IMR-90 (cell line): ENCODE data around the gene CALML3. TPM values are rescaled to one million over a fixed set of nuclear protein-coding genes. Genes with fewer than 3 reads are reported as not detected.

Experiments
- ATAC-seq: fragments of 200-7000 bp; cut with Tn5 transposase; 2 replicates; pipeline ENCODE4 v1.9.1; 2020; ENCODE audit warnings: low read depth, mild to moderate bottlenecking, moderate library complexity
- BruUV-seq: library from RNA; stranded (reverse); fragments of 400-500 nt; replicated peaks from 2 replicates; lab custom pipeline; 2021; lab: Mats Ljungman, UMichigan
- CTCF ChIA-PET: fragments of 300-600 bp; formaldehyde crosslinking; extraction: SDS; loops from one replicate; lab custom pipeline; 2021; ENCODE audit warnings: antibody characterized with exemption; lab: Yijun Ruan, JAX
- POLR2A ChIA-PET: fragments of 300-600 bp; sonication (Branson Sonifier 250); formaldehyde crosslinking; loops from one replicate; lab custom pipeline; 2022; ENCODE audit warnings: antibody characterized with exemption; ENCODE audit not compliant: unreplicated experiment; lab: Charles Lee
- DNase-seq: peaks from one replicate; pipeline ENCODE4 v3.0.0; 2013
- H2AFZ ChIP-seq: replicated peaks from 2 replicates; pipeline ENCODE3; 2013; ENCODE audit warnings: low read length, mild to moderate bottlenecking; ENCODE audit not compliant: poor library complexity
- H2AK5ac ChIP-seq: 2 replicates; pipeline ENCODE4 v1.6.1; 2013; ENCODE audit warnings: low read depth, low read length, inconsistent platforms
- H2AK9ac ChIP-seq: replicated peaks from 2 replicates; pipeline ENCODE3; 2013; ENCODE audit warnings: mild to moderate bottlenecking, low read depth, low read length, moderate library complexity; ENCODE audit not compliant: poor library complexity
- H2BK120ac ChIP-seq: 2 replicates; pipeline ENCODE4 v1.6.1; 2013; ENCODE audit warnings: low read depth, low read length, inconsistent platforms
- H2BK15ac ChIP-seq: 3 replicates; pipeline ENCODE4 v1.6.1; 2013; ENCODE audit warnings: low read depth, low read length, inconsistent platforms
- H2BK20ac ChIP-seq: 2 replicates; pipeline ENCODE4 v1.6.1; 2013; ENCODE audit warnings: low read depth, mild to moderate bottlenecking, inconsistent platforms, low read length, moderate library complexity
- H2BK5ac ChIP-seq: 2 replicates; pipeline ENCODE4 v1.6.1; 2013; ENCODE audit warnings: mild to moderate bottlenecking, low read depth, low read length, inconsistent platforms; ENCODE audit not compliant: poor library complexity, severe bottlenecking
- H3K14ac ChIP-seq: replicated peaks from 2 replicates; pipeline ENCODE4 v1.6.1; 2013; ENCODE audit warnings: low read depth, low read length, inconsistent platforms
- H3K18ac ChIP-seq: 2 replicates; pipeline ENCODE4 v1.6.1; 2013; ENCODE audit warnings: low read depth, low read length, control low read depth
- H3K23ac ChIP-seq: 2 replicates; pipeline ENCODE4 v1.6.1; 2013; ENCODE audit warnings: low read depth, low read length, inconsistent platforms
- H3K27ac ChIP-seq: 2 replicates; pipeline ENCODE4 v1.5.1; 2013; ENCODE audit warnings: mild to moderate bottlenecking, control low read depth, low read length; ENCODE audit not compliant: insufficient read depth
- H3K27me3 ChIP-seq: 2 replicates; pipeline ENCODE4 v1.6.1; 2013; ENCODE audit warnings: low read length; ENCODE audit not compliant: control insufficient read depth, insufficient read depth
- H3K36me3 ChIP-seq: 2 replicates; pipeline ENCODE4 v1.6.1; 2013; ENCODE audit warnings: low read length, mixed read lengths; ENCODE audit not compliant: control insufficient read depth, insufficient read depth
- H3K4ac ChIP-seq: 2 replicates; pipeline ENCODE4 v1.6.1; 2013; ENCODE audit warnings: low read depth, low read length, inconsistent platforms
- H3K4me1 ChIP-seq: 2 replicates; pipeline ENCODE4 v1.6.1; 2013; ENCODE audit warnings: low read length, mixed read lengths; ENCODE audit not compliant: control insufficient read depth, insufficient read depth
- H3K4me2 ChIP-seq: 2 replicates; pipeline ENCODE4 v1.6.1; 2013; ENCODE audit warnings: low read depth, mild to moderate bottlenecking, control low read depth, low read length, moderate library complexity
- H3K4me3 ChIP-seq: 2 replicates; pipeline ENCODE4 v1.5.1; 2013; ENCODE audit warnings: low read depth, mild to moderate bottlenecking, control low read depth, low read length, moderate library complexity; ENCODE audit not compliant: insufficient read depth
- H3K56ac ChIP-seq: 2 replicates; pipeline ENCODE4 v1.6.1; 2013; ENCODE audit warnings: low read length, inconsistent platforms; ENCODE audit not compliant: insufficient read depth; ENCODE audit errors: extremely low read depth
- H3K79me1 ChIP-seq, 2 experiments: 2 replicates each; pipeline ENCODE4 v1.6.1; 2013; ENCODE audit warnings: low read length in 2 of 2, inconsistent platforms in 1 of 2, low read depth in 1 of 2
- H3K9ac ChIP-seq: 2 replicates; pipeline ENCODE4 v1.6.1; 2013; ENCODE audit warnings: low read depth, low read length, control low read depth
- H3K9me1 ChIP-seq: 2 replicates; pipeline ENCODE4 v1.6.1; 2013; ENCODE audit warnings: low read length, inconsistent platforms; ENCODE audit not compliant: insufficient read depth
- H3K9me3 ChIP-seq: 2 replicates; pipeline ENCODE4 v1.6.1; 2013; ENCODE audit warnings: low read length; ENCODE audit not compliant: control insufficient read depth, insufficient read depth
- H4K20me1 ChIP-seq: 2 replicates; pipeline ENCODE4 v1.6.1; 2013; ENCODE audit warnings: low read length, inconsistent platforms; ENCODE audit not compliant: insufficient read depth
- H4K5ac ChIP-seq: 2 replicates; pipeline ENCODE4 v1.6.1; 2013; ENCODE audit warnings: mild to moderate bottlenecking, low read depth, low read length, control low read depth
- H4K8ac ChIP-seq, 2 experiments: 2 replicates each; pipeline ENCODE4 v1.6.1; 2013; ENCODE audit warnings: low read depth in 2 of 2, low read length in 2 of 2, control low read depth in 1 of 2, inconsistent platforms in 1 of 2
- H4K91ac ChIP-seq: 2 replicates; pipeline ENCODE4 v1.6.1; 2013; ENCODE audit warnings: low read depth, low read length, inconsistent platforms; ENCODE audit not compliant: insufficient read depth
- CEBPB ChIP-seq: IDR thresholded peaks from 2 replicates; pipeline ENCODE4 v1.6.1; 2012; ENCODE audit warnings: low read depth, low read length, improper control_type of control experiment
- NFE2L2 ChIP-seq: fragments of 150-350 bp; IDR thresholded peaks from 2 replicates; pipeline ENCODE4 v1.6.1; 2016; ENCODE audit warnings: low read depth, mild to moderate bottlenecking, low read length
- WGBS, 2 experiments: methylation state at CpG; one replicate each; pipeline versions ENCODE4 v1.1.5 to v1.1.7; 2013; ENCODE audit warnings: missing lambda C conversion rate in 2 of 2; ENCODE audit not compliant: insufficient read length in 1 of 2; ENCODE audit errors: extremely low coverage in 2 of 2; 5-methylcytosine and 5-hydroxymethylcytosine counted together
- dilution Hi-C: fragments of 300-500 bp; cut with HindIII; formaldehyde crosslinking; loops from one replicate; pipeline ENCODE4 v1.14.3; 2018; ENCODE audit warnings: low sequenced_read_pairs; ENCODE audit not compliant: unreplicated experiment
- in situ Hi-C: fragments of 300-500 bp; cut with MboI; formaldehyde crosslinking; loops from 3 replicates; pipeline ENCODE4 v1.14.3; 2019; ENCODE audit warnings: low sequenced_read_pairs, inconsistent platforms, mixed read lengths
- intact Hi-C: fragments of 100-400 bp; cut with micrococcal nuclease; formaldehyde crosslinking; loops from 2 replicates; pipeline ENCODE4 v1.10.0; 2022
- polyA plus RNA-seq, 3 experiments: library from polyadenylated mRNA; depleted of rRNA; stranded (reverse); fragments of >200 nt; gene quantifications; 2 replicates each; pipeline ENCODE4 v1.2.3, GENCODE V29; 2012; ENCODE audit warnings: low replicate concordance in 1 of 3
- total RNA-seq: library from RNA; depleted of rRNA; stranded (reverse); fragments of >200 nt; gene quantifications from 2 replicates; pipeline ENCODE4 v1.2.3, GENCODE V29; 2012

Gene CALML3
- total and polyA plus RNA-seq, 2 of the 4 experiments (the other 2 are of a cell fraction): not detected

DNA sequence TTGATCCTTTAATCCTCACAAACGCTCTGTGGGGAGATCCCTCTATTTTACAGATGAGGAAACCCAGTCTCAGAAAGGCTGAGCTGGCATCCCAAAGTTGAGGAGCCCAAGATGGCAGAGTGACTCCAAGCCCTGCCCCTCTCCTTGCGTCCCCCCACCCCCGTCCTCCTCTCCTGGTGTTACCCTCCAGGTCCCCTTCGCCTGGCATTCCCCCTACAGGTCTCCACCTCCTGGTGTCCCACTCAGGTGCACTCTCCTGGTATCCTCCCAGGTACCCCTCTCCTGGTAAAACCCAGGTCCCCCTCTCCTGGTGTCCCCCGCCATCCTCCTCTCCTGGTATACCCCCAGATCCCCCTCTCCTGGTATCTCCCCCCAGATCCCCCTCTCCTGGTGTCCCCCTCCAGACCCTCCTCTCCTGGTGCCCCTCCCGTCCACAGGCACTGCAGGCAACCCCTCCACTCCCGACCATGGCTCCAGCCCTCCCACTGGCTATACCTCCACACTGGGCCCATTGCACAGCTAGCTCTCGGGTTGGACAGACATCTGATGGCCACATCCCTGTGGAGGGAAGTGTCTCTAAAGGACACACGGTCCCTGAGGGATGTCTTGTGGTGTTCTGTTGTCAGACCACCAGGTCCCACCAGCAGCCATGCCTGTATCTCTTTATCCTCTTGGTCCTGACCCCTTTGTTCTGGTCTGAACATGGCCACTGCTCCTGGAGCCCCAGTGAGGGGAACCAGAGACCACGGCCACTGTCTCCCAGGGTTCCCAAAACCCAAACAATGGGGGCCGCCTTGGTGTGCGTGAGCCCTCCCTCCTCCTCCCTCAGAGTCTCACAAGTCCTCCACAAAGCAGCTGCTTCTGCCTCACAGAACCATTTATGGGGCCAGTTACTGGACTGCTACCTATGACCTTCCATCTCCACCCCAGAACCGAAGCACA is 37.2 kb downstream of the CALML3 start:
- peak overlapping the region; percentile 95; the same call in 1 of the 2 replicates for H2BK120ac ChIP-seq
- H2BK5ac ChIP-seq: peak overlapping the region; percentile 14
- peak overlapping the region; percentile 92 for H2AK5ac ChIP-seq
- in situ Hi-C loops: no loop called here
- H3K23ac ChIP-seq: no peak overlapping the region
- H3K27me3 ChIP-seq: no peaks in the 10 kb centered on the region
- H3K4me1 ChIP-seq: peaks cover 41% of the 10 kb centered on the region
- ChIA-PET POLR2A (no interaction called here), CTCF (interaction anchor here (1.8 kb wide), 1 partner anchor 61 kb away, joined by 5 read pairs; no protein-coding TSS in a partner anchor)
- no peak overlapping the region for H4K91ac ChIP-seq
- H4K5ac ChIP-seq: no peak overlapping the region
- H3K9ac ChIP-seq: no peak overlapping the region
- peaks cover 31% of the 10 kb centered on the region for H3K9me1 ChIP-seq
- no peaks in the 10 kb centered on the region for H3K36me3 ChIP-seq
- H3K79me1 ChIP-seq: peaks cover 0 to 7% of the 10 kb centered on the region in 2 experiments; a peak in 1 of 4 replicates
- no peak overlapping the region for H2AFZ ChIP-seq
- intact Hi-C loops: no loop called here
- 100% methylated on average over 3 of the region's 13 CpGs; no CpG with 5 or more reads in 1 of the 2 experiments for WGBS, 2 experiments
- peak overlapping the region; percentile 69 for H3K4ac ChIP-seq
- no peak overlapping the region for H2AK9ac ChIP-seq
- H2BK20ac ChIP-seq: peak overlapping the region; percentile 59
- TF ChIP-seq NFE2L2 (no peak), CEBPB (no peak)
- H2BK15ac ChIP-seq: peak overlapping the region; percentile 54; the same call in 1 of the 3 replicates
- no peak overlapping the region for H3K4me2 ChIP-seq
- no peaks in the 10 kb centered on the region for H4K20me1 ChIP-seq
- dilution Hi-C loops: no loop called here
- H4K8ac ChIP-seq: no peak overlapping the region
- ATAC-seq (no peak), DNase-seq (no peak)
- no peaks in the 10 kb centered on the region for H3K9me3 ChIP-seq
- no peak overlapping the region for H3K4me3 ChIP-seq
- no peak overlapping the region for H3K56ac ChIP-seq
- H3K18ac ChIP-seq: no peak overlapping the region
- no TSS peak for BruUV-seq
- H3K14ac ChIP-seq: no peak overlapping the region
- H3K27ac ChIP-seq: no peak overlapping the region
